MM.1S (cell line): Measurements from ENCODE around the gene KCNG2.

ENCODE experiments used
- CTCF ChIP-seq: fragments of 300-600 bp; sonication (generic); IDR thresholded peaks from 2 replicates; pipeline ENCODE4 v1.5.1; 2016; ENCODE audit warnings: antibody characterized with exemption, low read length, mixed read lengths
- EZH2 ChIP-seq: fragments of 300-600 bp; sonication (generic); optimal IDR thresholded peaks from 2 replicates; pipeline ENCODE3; 2017; ENCODE audit warnings: low read depth, mild to moderate bottlenecking, antibody characterized with exemption, low read length, mixed read lengths
- EZH2phosphoT487 ChIP-seq: fragments of 300-600 bp; sonication (generic); IDR thresholded peaks from 2 replicates; pipeline ENCODE4 v1.6.1; 2018; ENCODE audit warnings: antibody characterized with exemption, low read length

DNA sequence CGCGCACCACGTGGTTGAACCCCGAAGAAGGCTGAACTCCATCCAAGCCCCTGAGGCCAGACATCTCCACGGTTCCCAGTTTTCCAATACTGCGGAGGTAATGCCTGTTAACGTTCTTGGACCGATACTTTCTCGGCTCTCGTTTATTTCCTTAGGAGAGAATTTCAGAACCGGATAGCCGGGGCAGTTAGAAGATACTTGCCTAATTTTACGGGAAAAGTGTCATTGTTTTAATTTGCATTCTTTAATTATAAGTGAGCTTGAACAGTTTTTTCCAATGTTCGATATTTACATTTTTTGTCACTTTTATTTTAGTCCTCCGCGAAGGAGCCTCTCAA, 10.2 kb upstream of the KCNG2 start:
- TF ChIP-seq CTCF (no peak), EZH2 (no peak), EZH2phosphoT487 (no peak)
